Measurements from ENCODE around the gene CRELD1. TPM values are rescaled to one million over a fixed set of nuclear protein-coding genes. Genes with fewer than 3 reads are reported as not detected.

Gene CRELD1
- total and polyA plus RNA-seq, 2 of the 13 experiments (the other 11 are each of a cell fraction or from before 2014, with no cell fraction given), result 27.1 to 61.9 TPM

DNA sequence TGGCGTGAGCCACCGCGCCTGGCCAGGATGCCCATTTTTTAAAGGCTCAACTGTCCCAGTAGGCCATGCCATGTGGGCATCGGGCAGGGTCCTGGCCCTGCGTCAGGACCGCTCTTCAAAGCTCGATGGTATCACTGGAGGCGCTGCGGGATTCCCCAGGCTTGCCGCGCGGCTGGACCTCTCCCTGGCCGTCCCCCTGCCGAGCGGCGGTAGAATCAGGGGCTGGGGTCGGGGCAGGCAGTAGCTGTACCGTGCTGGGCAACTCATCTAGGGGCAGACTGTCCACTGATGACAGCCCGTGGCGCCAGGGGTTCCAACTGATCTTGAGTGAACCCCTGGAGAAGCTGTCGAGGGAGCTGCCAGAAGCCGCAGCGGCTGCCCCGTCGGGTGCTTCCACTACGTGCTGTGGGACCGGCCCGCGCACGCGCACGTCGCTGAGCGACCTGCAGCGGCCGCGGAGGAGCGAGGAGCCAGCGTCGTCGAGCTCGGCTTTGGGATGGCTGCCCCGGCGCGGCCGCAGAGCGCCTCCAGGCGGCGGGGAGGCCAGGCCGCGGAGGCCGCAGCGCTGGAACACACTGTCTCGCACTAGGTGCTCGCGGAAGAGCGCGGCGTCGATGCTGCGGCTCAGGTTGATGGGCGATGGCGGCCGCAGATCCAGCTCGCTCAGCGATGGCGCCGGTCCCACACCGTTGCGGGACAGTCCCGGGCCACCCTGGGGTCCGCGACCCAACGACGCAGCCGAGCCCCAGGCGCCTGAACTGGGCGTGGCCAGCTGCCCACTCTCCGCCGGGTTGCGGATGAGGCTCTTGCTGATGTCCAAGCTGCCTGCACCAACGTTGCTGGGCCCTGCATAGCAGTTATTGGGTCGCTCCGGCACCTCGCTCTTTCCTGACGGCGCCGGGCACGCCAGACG, 12.7 kb downstream of the CRELD1 start (continued):
- TF ChIP-seq HOXA5 (CRISPR knock-in tag; IDR thresholded peaks at IDR 0.05) (peak; percentile 59), ZNF558 (CRISPR knock-in tag; IDR thresholded peaks at IDR 0.05; ENCODE audit: borderline replicate concordance) (peak; percentile 49; the same call in 1 of the 2 replicates), TFAP4 (IDR thresholded peaks at IDR 0.05; ENCODE audit: borderline replicate concordance, low read depth) (no peak), NCOA2 (CRISPR knock-in tag; IDR thresholded peaks at IDR 0.05) (no peak), ZNF138 (CRISPR knock-in tag; IDR thresholded peaks at IDR 0.05; ENCODE audit: low read depth) (no peak; the same call in 1 of the 2 replicates), E2F5 (CRISPR knock-in tag; conservative IDR thresholded peaks at IDR 0.05) (no peak), THYN1 (CRISPR knock-in tag; IDR thresholded peaks at IDR 0.05; ENCODE audit: borderline replicate concordance, low read depth) (no peak), ZNF768 (CRISPR knock-in tag; IDR thresholded peaks at IDR 0.05) (peak; percentile 64), ZBTB26 (CRISPR knock-in tag; IDR thresholded peaks at IDR 0.05; ENCODE audit: borderline replicate concordance) (no peak; the same call in 1 of the 2 replicates), MTA3 (CRISPR knock-in tag; IDR thresholded peaks at IDR 0.05) (no peak), ZNF382 (CRISPR knock-in tag; IDR thresholded peaks at IDR 0.05; ENCODE audit: borderline replicate concordance) (no peak), TCF12 (IDR thresholded peaks at IDR 0.05) (no peak), TCF12 (CRISPR knock-in tag; IDR thresholded peaks at IDR 0.05) (peak; percentile 80; the same call in 1 of the 2 replicates), ZNF772 (CRISPR knock-in tag; IDR thresholded peaks at IDR 0.05) (peak; percentile 96), SIX1 (CRISPR knock-in tag; IDR thresholded peaks at IDR 0.05; ENCODE audit: borderline replicate concordance) (no peak), ZNF709 (CRISPR knock-in tag; IDR thresholded peaks at IDR 0.05) (peak; percentile 51; the same call in 1 of the 2 replicates), HNRNPL (IDR thresholded peaks at IDR 0.05; ENCODE audit: low read depth, low read length) (peak; percentile 89), RNF219 (CRISPR knock-in tag; IDR thresholded peaks at IDR 0.05) (0 out of 2 replicates have a peak, but pooled peaks have one; percentile 44), ZKSCAN5 (CRISPR knock-in tag; IDR thresholded peaks at IDR 0.05) (no peak), HMGA1 (CRISPR knock-in tag; conservative IDR thresholded peaks at IDR 0.05) (no peak), GLI4 (CRISPR knock-in tag; IDR thresholded peaks at IDR 0.05; ENCODE audit: borderline replicate concordance) (no peak)
